WTC11 (cell line): ENCODE measurements around the gene RIPOR3.

Source experiments
- CREB1 ChIP-seq: sonication (generic); formaldehyde crosslinking; IDR thresholded peaks from 2 replicates; pipeline ENCODE4 v1.8.0; 2023; ENCODE audit warnings: mild to moderate bottlenecking, missing genetic modification reagents
- FOXJ3 ChIP-seq: sonication (generic); formaldehyde crosslinking; IDR thresholded peaks from 2 replicates; pipeline ENCODE4 v1.9.0; 2021; ENCODE audit warnings: missing genetic modification reagents, mild to moderate bottlenecking, borderline replicate concordance
- KAT7 ChIP-seq: sonication (generic); formaldehyde crosslinking; IDR thresholded peaks from 2 replicates; pipeline ENCODE4 v1.8.1; 2023; ENCODE audit warnings: missing genetic modification reagents, mild to moderate bottlenecking, borderline replicate concordance
- NR1H2 ChIP-seq: sonication (generic); formaldehyde crosslinking; IDR thresholded peaks from 2 replicates; pipeline ENCODE4 v1.9.0; 2021; ENCODE audit warnings: mild to moderate bottlenecking, moderate library complexity, missing genetic modification reagents
- NR3C1 ChIP-seq: sonication (generic); formaldehyde crosslinking; conservative IDR thresholded peaks from 2 replicates; pipeline ENCODE4 v1.8.1; 2023; ENCODE audit warnings: low read depth, mild to moderate bottlenecking, missing genetic modification reagents
- SP1 ChIP-seq: sonication (generic); formaldehyde crosslinking; conservative IDR thresholded peaks from 2 replicates; pipeline ENCODE4 v1.8.1; 2022; ENCODE audit warnings: missing genetic modification reagents
- ZNF121 ChIP-seq: sonication (generic); formaldehyde crosslinking; IDR thresholded peaks from 2 replicates; pipeline ENCODE4 v1.8.0; 2023; ENCODE audit warnings: missing genetic modification reagents
- ZNF138 ChIP-seq: sonication (generic); formaldehyde crosslinking; conservative IDR thresholded peaks from 2 replicates; pipeline ENCODE4 v1.8.1; 2022; ENCODE audit warnings: mild to moderate bottlenecking, moderate library complexity, missing genetic modification reagents
- TF ChIP-seq, protein P1 (sequence below): fragments of 200-600 bp; IDR thresholded peaks from 2 replicates; pipeline ENCODE4 v1.8.0; 2022; ENCODE audit warnings: antibody characterized with exemption
- TF ChIP-seq, protein P2 (sequence below): sonication (generic); formaldehyde crosslinking; IDR thresholded peaks from 2 replicates; pipeline ENCODE4 v1.8.0; 2022; ENCODE audit warnings: mild to moderate bottlenecking, missing genetic modification reagents
- TF ChIP-seq, protein P3 (sequence below): sonication (generic); formaldehyde crosslinking; IDR thresholded peaks from 2 replicates; pipeline ENCODE4 v1.8.1; 2023; ENCODE audit warnings: mild to moderate bottlenecking, missing genetic modification reagents, moderate library complexity

DNA sequence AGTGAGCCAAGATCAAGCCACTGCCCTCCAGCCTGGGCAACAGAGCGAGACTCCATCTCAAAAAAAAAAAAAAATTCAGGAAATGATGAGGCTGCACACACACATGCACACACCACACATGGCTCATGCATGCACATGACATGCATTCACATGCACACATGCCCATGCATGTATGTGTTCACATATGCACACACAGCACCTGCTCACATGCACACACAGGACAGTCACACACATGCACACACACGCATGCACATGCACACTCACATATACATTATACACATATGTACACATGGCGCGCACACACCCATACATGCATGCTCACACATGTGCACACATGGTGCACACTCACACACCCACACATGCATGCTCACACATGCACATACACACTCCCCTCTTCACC is 22.5 kb downstream of the RIPOR3 start:
- TF ChIP-seq ZNF121 (CRISPR knock-in tag) (no peak), CREB1 (no peak), ZNF138 (CRISPR knock-in tag) (no peak), NR3C1 (no peak), FOXJ3 (CRISPR knock-in tag) (no peak), KAT7 (CRISPR knock-in tag) (no peak), NR1H2 (CRISPR knock-in tag) (no peak), SP1 (CRISPR knock-in tag) (no peak)
- TF ChIP-seq, protein P1, sequence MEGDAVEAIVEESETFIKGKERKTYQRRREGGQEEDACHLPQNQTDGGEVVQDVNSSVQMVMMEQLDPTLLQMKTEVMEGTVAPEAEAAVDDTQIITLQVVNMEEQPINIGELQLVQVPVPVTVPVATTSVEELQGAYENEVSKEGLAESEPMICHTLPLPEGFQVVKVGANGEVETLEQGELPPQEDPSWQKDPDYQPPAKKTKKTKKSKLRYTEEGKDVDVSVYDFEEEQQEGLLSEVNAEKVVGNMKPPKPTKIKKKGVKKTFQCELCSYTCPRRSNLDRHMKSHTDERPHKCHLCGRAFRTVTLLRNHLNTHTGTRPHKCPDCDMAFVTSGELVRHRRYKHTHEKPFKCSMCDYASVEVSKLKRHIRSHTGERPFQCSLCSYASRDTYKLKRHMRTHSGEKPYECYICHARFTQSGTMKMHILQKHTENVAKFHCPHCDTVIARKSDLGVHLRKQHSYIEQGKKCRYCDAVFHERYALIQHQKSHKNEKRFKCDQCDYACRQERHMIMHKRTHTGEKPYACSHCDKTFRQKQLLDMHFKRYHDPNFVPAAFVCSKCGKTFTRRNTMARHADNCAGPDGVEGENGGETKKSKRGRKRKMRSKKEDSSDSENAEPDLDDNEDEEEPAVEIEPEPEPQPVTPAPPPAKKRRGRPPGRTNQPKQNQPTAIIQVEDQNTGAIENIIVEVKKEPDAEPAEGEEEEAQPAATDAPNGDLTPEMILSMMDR, result no peak
- TF ChIP-seq, protein P2, sequence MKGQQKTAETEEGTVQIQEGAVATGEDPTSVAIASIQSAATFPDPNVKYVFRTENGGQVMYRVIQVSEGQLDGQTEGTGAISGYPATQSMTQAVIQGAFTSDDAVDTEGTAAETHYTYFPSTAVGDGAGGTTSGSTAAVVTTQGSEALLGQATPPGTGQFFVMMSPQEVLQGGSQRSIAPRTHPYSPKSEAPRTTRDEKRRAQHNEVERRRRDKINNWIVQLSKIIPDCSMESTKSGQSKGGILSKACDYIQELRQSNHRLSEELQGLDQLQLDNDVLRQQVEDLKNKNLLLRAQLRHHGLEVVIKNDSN (CRISPR knock-in tag), result no peak
- TF ChIP-seq, protein P3, sequence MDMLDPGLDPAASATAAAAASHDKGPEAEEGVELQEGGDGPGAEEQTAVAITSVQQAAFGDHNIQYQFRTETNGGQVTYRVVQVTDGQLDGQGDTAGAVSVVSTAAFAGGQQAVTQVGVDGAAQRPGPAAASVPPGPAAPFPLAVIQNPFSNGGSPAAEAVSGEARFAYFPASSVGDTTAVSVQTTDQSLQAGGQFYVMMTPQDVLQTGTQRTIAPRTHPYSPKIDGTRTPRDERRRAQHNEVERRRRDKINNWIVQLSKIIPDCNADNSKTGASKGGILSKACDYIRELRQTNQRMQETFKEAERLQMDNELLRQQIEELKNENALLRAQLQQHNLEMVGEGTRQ, result no peak
